GM12878 (cell line): ENCODE measurements around the gene TOMM20. TPM values are rescaled to one million over a fixed set of nuclear protein-coding genes. Genes with fewer than 3 reads are reported as not detected.

Source experiments
- ATAC-seq: fragments of 200-7000 bp; cut with Tn5 transposase; 3 replicates; pipeline ENCODE4 v1.9.1; 2020; ENCODE audit warnings: mild to moderate bottlenecking, moderate library complexity
- BruUV-seq: library from RNA; stranded (reverse); fragments of 400-500 nt; replicated peaks from 2 replicates; lab custom pipeline; 2021; lab: Mats Ljungman, UMichigan
- CTCF ChIA-PET: fragments of 300-600 bp; sonication (Branson Sonifier 250); formaldehyde crosslinking; extraction: SDS; loops from one replicate; lab custom pipeline; 2021; ENCODE audit warnings: inconsistent platforms; lab: Yijun Ruan, JAX
- POLR2A ChIA-PET: fragments of 350-600 bp; formaldehyde crosslinking; extraction: SDS; loops from one replicate; lab custom pipeline; 2021; ENCODE audit warnings: inconsistent platforms; lab: Charles Lee
- RAD21 ChIA-PET: fragments of 300-600 bp; sonication (Branson Sonifier 250); formaldehyde crosslinking; loops from one replicate; lab custom pipeline; 2023; ENCODE audit warnings: antibody characterized with exemption; ENCODE audit not compliant: unreplicated experiment; lab: Charles Lee
- SMC1A ChIA-PET: fragments of 300-600 bp; sonication (Branson Sonifier 250); formaldehyde crosslinking; loops from one replicate; lab custom pipeline; 2023; ENCODE audit not compliant: unreplicated experiment, uncharacterized antibody; lab: Charles Lee
- DNase-seq: peaks from one replicate; pipeline ENCODE4 v3.0.0-alpha.2; 2011; ENCODE audit warnings: low read depth, low spot score
- FAIRE-seq: peaks from 3 replicates; lab custom pipeline; 2011; peaks lifted over from hg19 to GRCh38; lab: Jason Lieb, UNC
- H2AFZ ChIP-seq: 2 replicates; pipeline ENCODE4 v1.6.0; 2011; ENCODE audit warnings: low read depth, low read length, control low read depth; ENCODE audit not compliant: control insufficient read depth
- H3K27ac ChIP-seq: 2 replicates; pipeline ENCODE4 v1.5.1; 2011; ENCODE audit warnings: control low read depth; ENCODE audit not compliant: control insufficient read depth, insufficient read depth
- H3K27me3 ChIP-seq, 2 experiments: replicated peaks in 1 of 2; 2 replicates each; pipeline versions ENCODE4 v1.6.0 to v1.6.1; 2011; ENCODE audit warnings: low read length in 1 of 2; ENCODE audit not compliant: control insufficient read depth in 2 of 2, insufficient read depth in 2 of 2
- H3K36me3 ChIP-seq, 2 experiments: 2 replicates each; pipeline ENCODE4 v1.5.1; 2011; ENCODE audit warnings: low read length in 1 of 2; ENCODE audit not compliant: control insufficient read depth in 2 of 2, insufficient read depth in 2 of 2
- H3K4me1 ChIP-seq: 2 replicates; pipeline ENCODE4 v1.6.1; 2011; ENCODE audit warnings: mild to moderate bottlenecking, low read length, moderate library complexity, mixed read lengths; ENCODE audit not compliant: control insufficient read depth, insufficient read depth
- H3K4me2 ChIP-seq: 2 replicates; pipeline ENCODE4 v1.6.0; 2011; ENCODE audit warnings: control low read depth; ENCODE audit not compliant: control insufficient read depth, insufficient read depth
- H3K4me3 ChIP-seq: fragments of 200-600 bp; sonication (generic); 2 replicates; pipeline ENCODE4 v1.5.1; 2016
- H3K79me2 ChIP-seq: 2 replicates; pipeline ENCODE4 v1.6.0; 2011; ENCODE audit warnings: low read length; ENCODE audit not compliant: control insufficient read depth, insufficient read depth
- H3K9ac ChIP-seq: 2 replicates; pipeline ENCODE4 v1.8.0; 2011; ENCODE audit warnings: low read length, control low read depth, mixed read lengths; ENCODE audit not compliant: control insufficient read depth, insufficient read depth
- H3K9me3 ChIP-seq: replicated peaks from 3 replicates; pipeline ENCODE4 v1.5.1; 2011; ENCODE audit warnings: mild to moderate bottlenecking, low read length; ENCODE audit not compliant: control insufficient read depth, insufficient read depth
- H4K20me1 ChIP-seq: 2 replicates; pipeline ENCODE4 v1.6.0; 2011; ENCODE audit not compliant: control insufficient read depth, insufficient read depth
- BCL3 ChIP-seq: IDR thresholded peaks from 2 replicates; pipeline ENCODE4 v1.6.1; 2011; ENCODE audit warnings: borderline replicate concordance, low read depth, mild to moderate bottlenecking, moderate library complexity, low read length; ENCODE audit not compliant: insufficient read depth, poor library complexity, severe bottlenecking
- BCLAF1 ChIP-seq: fragments of 450-650 bp; IDR thresholded peaks from 2 replicates; pipeline ENCODE4 v1.6.1; 2017; ENCODE audit warnings: antibody characterized with exemption, mild to moderate bottlenecking, moderate library complexity
- CBX5 ChIP-seq: sonication (generic); IDR thresholded peaks from 2 replicates; pipeline ENCODE4 v1.6.1; 2016; ENCODE audit warnings: low read depth, moderate library complexity, mild to moderate bottlenecking, inconsistent platforms
- CHD2 ChIP-seq: IDR thresholded peaks from 2 replicates; pipeline ENCODE4 v1.6.1; 2011; ENCODE audit warnings: low read depth, low read length, improper control_type of control experiment, borderline replicate concordance
- CHD4 ChIP-seq: fragments of 200-600 bp; sonication (generic); IDR thresholded peaks from 2 replicates; pipeline ENCODE4 v1.6.1; 2016; ENCODE audit warnings: mild to moderate bottlenecking
- HCFC1 ChIP-seq: fragments of 150-350 bp; IDR thresholded peaks from 2 replicates; pipeline ENCODE4 v1.6.1; 2014; ENCODE audit warnings: low read length
- HDAC2 ChIP-seq: fragments of 200-600 bp; sonication (generic); IDR thresholded peaks from 2 replicates; pipeline ENCODE4 v1.6.1; 2017
- IRF5 ChIP-seq: fragments of 450-650 bp; IDR thresholded peaks from 2 replicates; pipeline ENCODE4 v1.6.1; 2017; ENCODE audit warnings: borderline replicate concordance
- MYB ChIP-seq: fragments of 150-350 bp; IDR thresholded peaks from 2 replicates; pipeline ENCODE4 v1.6.1; 2014; ENCODE audit warnings: mild to moderate bottlenecking, low read depth, low read length, borderline replicate concordance
- NFIC ChIP-seq: IDR thresholded peaks from 2 replicates; pipeline ENCODE4 v1.6.1; 2012; ENCODE audit warnings: low read depth, mild to moderate bottlenecking, inconsistent platforms, low read length, moderate library complexity
- RUNX3 ChIP-seq: IDR thresholded peaks from 2 replicates; pipeline ENCODE4 v1.6.1; 2012; ENCODE audit warnings: low read length, inconsistent platforms
- WGBS: methylation state at CpG from one replicate; pipeline ENCODE4 v1.1.6; 2016; ENCODE audit warnings: low lambda C conversion rate; ENCODE audit not compliant: insufficient replicate concordance, insufficient coverage; ENCODE audit errors: missing lambda C conversion rate; 5-methylcytosine and 5-hydroxymethylcytosine counted together
- in situ Hi-C: fragments of 300-500 bp; cut with MboI; formaldehyde crosslinking; loops from 9 replicates; pipeline ENCODE4 v1.14.3; 2018; ENCODE audit warnings: mixed read lengths
- intact Hi-C: fragments of 100-400 bp; cut with micrococcal nuclease; formaldehyde crosslinking; loops from one replicate; pipeline ENCODE4 v1.14.2; 2022; ENCODE audit not compliant: unreplicated experiment
- polyA plus RNA-seq, 11 experiments: library from polyadenylated mRNA; depleted of rRNA in 4 of 11; unstranded in 6 of 11; stranded (reverse) in 5 of 11; fragments of >200 nt; fragmentation: Nextera tagmentation in 4 of 11; fragmentation: Illumina TruSeq in 1 of 11; extraction: Ambion mirVana in 4 of 11; extraction: Trizol in 1 of 11; gene quantifications; 1 replicate in 1 of 11; 2 replicates in 10 of 11; pipeline versions ENCODE4 v1.2.1 to v1.2.3, GENCODE V29; 2011 to 2016; ENCODE audit warnings: inconsistent platforms in 2 of 11, missing spikeins in 2 of 11, low read depth in 1 of 11
- total RNA-seq, 4 experiments: library from RNA; depleted of rRNA in 3 of 4; stranded (reverse); fragments of >200 nt in 3 of 4; fragmentation: Illumina TruSeq in 1 of 4; extraction: Trizol in 1 of 4; gene quantifications; 2 replicates each; pipeline versions ENCODE4 v1.2.1 to v1.2.3, GENCODE V29; 2013 to 2021

TOMM20 gene
- total and polyA plus RNA-seq, 10 of the 15 experiments (the other 5 are each of a cell fraction or from before 2014, with no cell fraction given) = 39.8 to 138 (median 70.1) TPM

- TF ChIP-seq BCLAF1 = no peak
- TF ChIP-seq, all 136 proteins: peak for 0
Measured at GRCh38 chr1:235133086-235133485, 4.4 kb upstream of the TOMM20 start (continued).

- in situ Hi-C loops (no loop called here), intact Hi-C loops (no loop called here)
- Histone ChIP-seq H3K4me1 (0 out of 2 replicates have a peak, but pooled peaks cover 3% of the 10 kb centered on the region), H3K36me3 (peaks cover 13 to 20% of the 10 kb centered on the region in 2 experiments), H3K27me3 (no peaks in the 10 kb centered on the region), H2AFZ (no peak overlapping the region), H3K9ac (no peak overlapping the region), H3K79me2 (peaks cover 21% of the 10 kb centered on the region), H4K20me1 (no peaks in the 10 kb centered on the region), H3K27ac (no peak overlapping the region), H3K9me3 (no peaks in the 10 kb centered on the region), H3K4me3 (no peak overlapping the region), H3K4me2 (no peak overlapping the region)
- ChIA-PET POLR2A (no interaction called here), SMC1A (interaction anchor here (0.6 to 2.7 kb wide), 2 partner anchors 10 to 39 kb away, joined by 3 to 9 read pairs; no protein-coding TSS in a partner anchor), RAD21 (no interaction called here), CTCF (interaction anchor here (1.5 kb wide), 1 partner anchor 38 kb away, joined by 4 read pairs; no protein-coding TSS in a partner anchor)
- no peak for TF ChIP-seq IRF5
- no peak for TF ChIP-seq CBX5
- no peak for TF ChIP-seq HCFC1
- no peak for TF ChIP-seq CHD4
- no peak for TF ChIP-seq NFIC
- no peak for TF ChIP-seq BCL3
- TF ChIP-seq MYB = no peak
- no peak for TF ChIP-seq CHD2
- no peak for TF ChIP-seq HDAC2
- TF ChIP-seq RUNX3 = no peak
- DNase-seq (no peak), ATAC-seq (no peak), FAIRE-seq (no peak)
- BruUV-seq = no TSS peak
- WGBS = 89% methylated on average over 6 of the region's 6 CpGs
Measured at GRCh38 chr1:235131961-235132360, 3.3 kb upstream of the TOMM20 start.
